NCI-H187 treated with DMSO at 0.1 percent for 48 hours (cell line): ENCODE measurements around the gene LRP1B.
"Not testable (repeated sequence)": the region's sequence is repeated elsewhere in the genome, so short reads cannot be mapped to it uniquely, and the experiment has no call there.

Experiments
- DNase-seq: peaks from one replicate; lab custom pipeline; 2025; lab: John Stamatoyannopoulos, UW

The LRP1B gene

DNA sequence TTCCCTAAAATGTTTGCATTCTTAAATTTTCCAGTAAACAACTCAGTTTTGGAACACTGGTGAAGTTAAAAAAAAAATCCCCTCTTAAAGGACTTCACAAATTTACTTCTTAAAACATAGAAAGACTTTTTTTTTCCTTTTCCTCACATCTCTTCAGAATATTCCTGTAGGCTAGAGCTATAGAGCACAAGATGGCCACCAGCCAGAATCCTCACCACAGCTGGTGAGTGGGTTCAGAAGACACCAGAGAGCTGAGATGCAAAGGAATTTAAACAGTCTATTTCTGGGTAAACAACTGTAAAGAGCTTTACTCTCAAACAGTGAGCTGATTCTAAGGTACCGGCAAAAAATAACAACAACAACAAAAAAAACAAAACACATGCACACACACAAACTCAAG, 252.8 kb downstream of the LRP1B start:
- DNase-seq = no peak

DNA sequence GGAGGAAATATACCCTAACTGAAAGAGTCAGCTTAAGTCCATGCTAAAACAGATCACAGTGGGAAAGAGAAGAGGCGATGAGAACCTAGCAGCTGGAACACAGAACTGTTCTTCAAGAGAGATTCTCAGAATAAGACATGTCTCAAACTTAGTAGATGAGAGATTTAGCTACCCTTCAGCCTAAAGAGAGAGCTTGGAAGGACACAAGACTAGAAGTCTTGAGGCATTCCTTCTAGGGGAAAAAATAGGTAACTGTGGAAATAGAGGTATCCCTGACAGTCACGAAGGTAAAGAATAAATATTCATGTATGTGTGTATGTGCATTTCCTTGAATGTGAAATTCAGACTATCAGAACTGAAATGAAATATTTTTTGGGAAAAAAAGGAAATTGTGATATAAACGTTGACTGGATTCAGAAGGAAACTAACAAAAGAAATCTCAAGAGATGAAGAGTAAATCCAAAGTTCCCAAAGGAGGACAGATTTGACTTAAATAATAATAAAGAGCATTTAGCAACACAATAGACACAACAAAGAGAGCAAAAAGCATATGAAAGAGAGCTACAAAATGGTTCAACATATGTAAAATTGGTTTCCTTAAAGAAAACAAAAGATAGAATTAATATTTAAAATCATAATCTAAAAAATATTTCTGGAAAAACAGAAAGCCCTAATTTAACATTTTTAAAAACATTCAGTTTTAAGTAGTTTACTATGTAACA, 258.7 kb downstream of the LRP1B start:
- no peak for DNase-seq

DNA sequence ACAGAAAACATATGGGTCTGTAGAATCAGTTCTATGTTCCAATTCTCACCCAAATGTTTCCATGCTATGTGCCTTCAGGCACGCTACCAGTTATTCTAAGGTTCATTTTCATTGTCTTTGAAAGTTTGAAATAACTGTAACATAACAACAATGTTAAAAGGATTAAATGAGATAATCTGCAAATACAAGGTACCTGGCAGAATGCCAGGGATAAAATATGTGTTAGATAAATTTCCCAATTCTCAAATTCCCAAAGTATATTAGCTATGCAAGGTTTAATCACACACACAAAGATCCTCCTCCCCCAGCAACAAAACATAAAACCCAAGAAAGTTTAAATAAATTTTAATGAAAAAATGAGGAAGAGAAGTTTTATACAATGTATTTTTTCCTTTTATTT, 261.2 kb downstream of the LRP1B start:
- DNase-seq = no peak

DNA sequence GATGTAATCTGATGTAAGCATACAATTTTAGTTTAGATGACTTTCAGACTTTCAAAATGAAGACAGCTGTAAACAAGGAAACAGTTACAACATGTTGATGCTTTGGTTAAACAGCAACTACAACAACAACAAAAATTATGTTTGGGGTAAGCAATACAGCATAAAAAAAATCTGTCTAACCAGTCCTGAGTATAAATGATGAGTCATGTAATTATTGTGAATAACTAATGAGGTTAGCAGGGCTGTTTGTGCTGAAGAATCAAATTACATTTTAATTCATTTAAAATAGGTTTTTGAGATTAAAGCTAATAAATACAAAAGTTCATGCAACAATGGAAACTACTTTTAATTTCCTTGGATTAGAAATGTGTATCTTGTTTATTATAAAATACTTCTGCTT, 266.9 kb downstream of the LRP1B start:
- no peak for DNase-seq

DNA sequence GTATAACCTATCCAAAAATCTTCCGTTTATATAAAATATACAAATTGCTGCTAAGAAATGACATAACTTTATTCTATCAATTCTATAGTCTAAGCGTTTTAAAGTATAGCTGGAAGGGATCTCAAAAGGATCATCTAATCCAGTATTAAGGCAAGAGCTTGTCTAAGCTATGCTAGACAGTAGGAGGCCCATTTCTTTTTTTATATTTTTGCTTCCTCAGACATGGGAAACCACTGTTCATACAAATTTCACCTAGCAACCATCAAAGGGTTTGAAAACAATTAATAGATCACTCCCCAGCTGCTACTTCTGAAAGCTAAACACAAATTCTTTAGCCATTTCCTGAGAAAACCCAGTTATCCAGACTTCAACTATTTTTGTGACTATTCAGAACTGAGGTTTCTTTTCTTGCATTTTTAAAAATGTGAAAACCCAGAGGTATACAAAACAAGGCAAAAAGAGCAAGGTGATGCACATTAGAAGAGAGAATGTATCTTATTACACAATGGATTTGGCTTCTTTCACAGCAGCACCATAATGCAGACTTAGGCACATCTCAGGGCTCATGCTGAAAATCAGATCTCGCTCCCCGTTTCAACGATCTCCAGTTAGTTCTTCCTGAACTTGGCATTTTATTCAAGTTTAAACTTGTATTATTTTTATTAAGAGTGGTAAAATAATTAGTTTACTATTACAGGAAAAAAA, 274.4 kb downstream of the LRP1B start:
- no peak for DNase-seq

DNA sequence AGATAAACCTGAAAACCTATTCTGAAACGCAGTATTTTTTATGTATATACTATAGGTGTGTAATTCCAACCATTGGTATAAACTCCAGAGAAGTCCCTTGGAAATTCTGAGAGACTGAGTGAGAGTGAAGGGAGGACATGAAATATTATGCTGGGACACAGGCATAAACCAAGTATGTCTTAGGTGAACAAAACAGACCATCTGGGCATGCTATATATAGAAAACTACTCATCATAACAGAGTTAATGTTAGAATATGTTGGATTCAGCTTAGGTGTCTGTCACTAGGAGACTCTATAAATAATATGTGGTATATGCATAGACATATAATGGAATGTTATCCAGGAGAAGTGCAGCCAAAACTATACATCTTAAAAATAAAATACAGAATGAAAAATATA, 282.6 kb downstream of the LRP1B start:
- DNase-seq = no peak

DNA sequence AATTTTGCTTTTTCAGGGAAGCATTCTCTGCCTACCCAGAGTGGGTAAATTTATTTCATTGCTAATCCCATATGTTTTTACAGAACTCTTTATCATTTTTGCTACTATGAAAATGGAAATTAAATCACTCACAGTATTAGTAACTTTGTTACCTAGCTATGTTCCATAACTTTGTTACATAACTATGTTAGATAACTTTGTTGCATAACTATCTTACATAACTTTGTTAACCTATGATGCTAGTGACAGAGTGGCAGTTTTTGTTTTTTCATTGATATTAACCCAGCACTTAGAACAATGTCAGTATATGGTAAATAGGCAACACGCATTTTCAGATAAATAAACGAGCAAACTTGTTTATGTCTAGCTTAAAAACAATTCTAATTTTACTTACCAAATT, 286.6 kb downstream of the LRP1B start:
- DNase-seq = no peak

DNA sequence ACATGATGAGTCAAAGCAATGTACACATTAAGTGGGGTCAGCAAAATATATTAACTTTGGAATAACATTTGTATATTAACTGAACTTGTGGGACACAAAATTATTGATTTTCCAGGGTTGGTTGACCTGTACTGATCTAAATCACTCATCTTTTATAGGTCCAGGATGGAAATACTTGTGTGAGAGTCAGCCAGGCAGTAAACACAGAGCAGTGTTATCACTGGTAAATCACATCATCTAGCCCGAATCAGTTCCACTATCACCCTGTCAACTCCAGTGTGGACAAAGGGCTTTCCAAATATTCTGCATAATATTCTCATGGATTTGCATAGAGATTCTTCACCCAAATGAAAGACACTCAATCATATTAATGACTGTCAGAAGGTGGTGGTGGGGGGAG, 295.7 kb downstream of the LRP1B start:
- no peak for DNase-seq

DNA sequence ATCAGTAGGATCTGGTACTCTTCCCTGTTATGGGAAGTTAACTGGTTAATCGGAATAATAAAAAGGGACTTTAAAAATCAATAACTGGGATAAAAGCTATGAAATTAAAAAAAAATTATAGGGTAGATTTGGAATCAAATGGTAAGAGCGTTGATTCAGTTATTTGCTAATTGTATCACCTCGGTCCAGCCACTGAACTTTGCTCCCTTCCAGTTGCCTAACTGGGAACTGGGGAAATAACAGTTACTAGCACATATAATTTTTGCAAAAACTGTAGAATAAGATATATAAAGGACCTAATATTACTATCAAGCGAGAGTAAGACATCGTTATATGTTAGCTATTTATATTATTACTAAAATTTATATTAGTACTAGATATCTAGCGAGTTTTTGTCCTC, 302.1 kb downstream of the LRP1B start:
- DNase-seq = no peak

DNA sequence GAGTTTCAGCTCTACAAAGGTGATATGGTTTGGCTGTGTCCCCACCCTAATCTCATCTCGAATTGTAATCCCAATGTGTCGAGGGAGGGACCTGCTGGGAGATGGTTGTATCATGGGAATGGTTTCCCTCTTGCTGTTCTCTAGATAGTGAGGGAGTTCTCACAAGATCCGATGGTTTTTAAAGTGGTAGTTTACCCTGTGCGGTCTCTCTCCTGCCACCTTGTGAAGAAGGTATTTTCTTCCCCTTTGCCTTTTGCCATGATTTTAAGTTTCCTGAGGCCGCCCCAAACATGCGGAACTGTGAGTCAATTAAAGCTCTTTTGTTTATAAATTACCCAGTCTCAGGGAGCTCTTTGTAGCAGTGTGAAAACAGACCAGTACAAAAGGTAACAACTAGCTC, 306.0 kb downstream of the LRP1B start:
- no peak for DNase-seq

DNA sequence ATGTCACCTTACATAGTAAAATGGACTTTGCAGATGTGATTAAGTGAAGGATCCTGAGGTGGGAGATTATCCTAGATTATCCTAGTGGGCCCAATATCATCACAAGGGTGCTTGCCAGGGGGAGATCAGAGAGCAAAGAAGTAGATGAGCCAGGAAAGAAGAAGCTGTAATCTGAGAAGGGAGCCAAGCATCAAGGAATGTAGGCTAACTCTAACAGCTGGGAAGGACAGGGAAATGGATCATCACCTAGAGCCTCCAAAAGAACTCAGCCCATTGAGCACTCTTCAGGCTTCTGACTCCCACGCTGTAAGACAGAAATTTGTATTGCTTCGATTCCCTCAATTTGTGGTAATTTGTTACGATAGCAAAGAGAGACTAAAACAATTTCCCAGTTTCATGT, 309.9 kb downstream of the LRP1B start:
- no peak for DNase-seq

DNA sequence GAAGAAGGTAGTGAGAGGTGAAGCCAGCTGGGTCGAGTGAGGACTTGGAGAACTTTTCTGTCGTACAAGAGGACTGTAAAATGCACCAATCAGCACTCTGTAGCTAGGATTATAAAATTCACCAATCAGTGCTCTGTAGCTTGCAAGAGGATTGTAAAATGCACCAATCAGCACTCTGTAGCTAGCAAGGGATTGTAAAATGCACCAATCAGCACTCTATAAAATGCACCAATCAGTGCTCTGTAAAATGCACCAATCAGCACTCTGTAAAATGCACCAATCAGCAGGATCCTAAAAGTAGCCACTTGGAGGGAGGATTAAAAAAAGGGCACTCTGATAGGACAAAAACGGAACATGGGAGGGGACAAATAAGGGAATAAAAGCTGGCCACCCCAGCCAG, 315.5 kb downstream of the LRP1B start:
- DNase-seq = not testable (repeated sequence)

DNA sequence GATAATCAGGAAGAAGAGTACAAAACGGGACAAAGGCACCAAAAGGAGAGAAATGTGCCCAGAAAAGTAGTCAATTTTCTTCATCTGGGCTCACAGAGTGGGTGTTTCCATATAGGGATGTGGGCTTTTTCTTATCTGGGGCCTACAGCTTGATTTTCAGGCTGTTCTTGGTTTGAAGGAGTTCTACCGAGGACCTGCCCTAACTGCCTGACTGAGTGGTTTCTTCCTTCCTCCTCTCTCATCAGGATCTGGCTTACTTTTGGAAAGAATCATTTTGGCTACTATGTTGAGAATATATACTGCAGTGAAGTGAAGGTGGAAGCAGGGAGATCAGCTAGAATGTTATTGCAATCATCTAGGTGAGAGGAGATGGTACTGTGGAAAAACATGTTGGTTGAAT, 316.7 kb downstream of the LRP1B start:
- no peak for DNase-seq

DNA sequence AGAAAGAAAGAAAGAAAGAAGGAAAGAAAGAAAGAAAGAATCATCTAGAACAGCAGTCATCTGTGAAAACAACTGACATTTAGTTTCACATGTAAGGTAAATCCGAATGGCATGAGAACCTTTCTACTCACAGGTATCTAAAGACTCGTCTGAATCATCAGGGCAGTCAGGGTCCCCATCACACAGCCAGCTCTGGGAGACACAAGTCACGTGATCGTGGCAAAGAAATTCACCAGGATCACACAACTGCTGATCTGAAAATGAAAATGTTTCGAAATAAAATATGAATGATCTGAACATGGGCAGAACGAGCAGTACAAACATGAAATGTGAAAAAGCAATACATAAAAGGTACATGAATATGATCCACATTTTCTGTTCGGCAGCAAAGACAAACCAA, 320.7 kb downstream of the LRP1B start:
- no peak for DNase-seq

DNA sequence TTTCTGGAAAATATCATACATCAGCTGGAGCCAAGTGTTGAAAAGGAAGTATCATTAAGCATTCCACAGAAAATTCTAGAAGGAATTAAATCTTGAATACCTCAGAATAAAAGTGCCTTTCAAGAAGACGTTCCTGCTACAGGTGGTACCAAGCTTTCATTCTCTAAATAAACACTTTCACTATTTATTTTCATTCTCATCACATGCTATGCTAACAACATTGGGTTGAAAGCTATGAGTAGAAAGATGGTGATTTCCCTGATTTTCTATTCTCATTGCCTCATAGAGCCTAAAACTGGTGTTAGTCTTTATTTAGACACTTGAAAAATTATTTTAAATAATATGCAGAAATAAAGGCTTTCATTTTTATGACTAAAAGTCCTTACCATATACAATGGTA, 324.7 kb downstream of the LRP1B start:
- no peak for DNase-seq

DNA sequence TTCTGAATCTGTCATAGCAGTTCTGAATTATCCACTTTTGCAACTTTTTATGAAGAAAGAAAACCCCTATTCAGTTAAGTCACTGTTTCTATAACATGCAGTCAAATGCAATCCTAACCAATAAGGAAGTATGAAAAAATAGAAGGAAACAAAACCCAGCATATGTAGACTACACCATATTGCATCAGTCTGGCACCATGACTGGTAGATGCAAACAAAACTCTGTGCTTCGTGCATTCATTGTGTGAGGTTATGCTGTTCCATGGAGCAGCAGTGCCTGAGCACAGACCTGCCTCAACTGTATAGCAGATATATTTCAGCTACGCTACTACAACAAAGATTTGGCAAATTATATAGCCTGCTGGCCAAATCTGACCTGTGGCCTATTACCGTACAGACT, 325.5 kb downstream of the LRP1B start:
- DNase-seq = no peak

DNA sequence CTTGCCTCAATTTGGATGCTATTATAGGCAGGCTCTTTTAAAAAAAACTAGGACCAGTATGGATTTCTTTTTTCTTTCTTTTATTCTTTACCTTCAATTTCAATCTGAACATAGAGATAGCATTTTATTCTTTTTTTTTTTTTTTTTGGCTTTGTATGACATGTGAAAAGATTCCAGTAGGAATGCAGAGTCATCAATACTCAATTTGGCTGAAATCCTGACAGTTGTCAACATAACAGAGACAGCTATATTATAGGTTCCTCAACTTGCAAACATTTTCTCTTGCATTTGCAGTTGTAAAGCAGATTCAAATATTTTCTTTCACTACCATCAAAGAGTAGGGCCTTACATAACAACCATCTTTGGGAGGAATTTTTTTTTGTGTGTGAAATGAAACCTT, 334.4 kb downstream of the LRP1B start:
- no peak for DNase-seq

DNA sequence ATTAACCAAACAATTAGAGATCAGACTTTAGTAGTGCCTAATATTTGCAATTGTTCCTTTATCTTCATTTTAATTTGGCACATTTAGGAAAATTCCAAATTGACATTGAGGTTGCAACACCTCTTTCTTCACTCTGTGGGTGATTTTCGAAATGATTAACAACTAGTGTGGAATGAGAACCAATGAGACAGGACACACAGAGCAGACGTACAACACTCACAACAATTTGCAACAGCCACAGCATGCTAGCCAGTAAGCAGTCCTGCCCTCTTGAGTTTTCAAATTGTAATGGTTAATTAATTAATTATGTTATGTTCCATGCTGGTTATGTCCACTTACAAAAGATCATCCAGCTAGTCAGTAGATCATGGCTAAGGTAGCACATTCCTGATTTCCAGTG, 339.3 kb downstream of the LRP1B start:
- no peak for DNase-seq

DNA sequence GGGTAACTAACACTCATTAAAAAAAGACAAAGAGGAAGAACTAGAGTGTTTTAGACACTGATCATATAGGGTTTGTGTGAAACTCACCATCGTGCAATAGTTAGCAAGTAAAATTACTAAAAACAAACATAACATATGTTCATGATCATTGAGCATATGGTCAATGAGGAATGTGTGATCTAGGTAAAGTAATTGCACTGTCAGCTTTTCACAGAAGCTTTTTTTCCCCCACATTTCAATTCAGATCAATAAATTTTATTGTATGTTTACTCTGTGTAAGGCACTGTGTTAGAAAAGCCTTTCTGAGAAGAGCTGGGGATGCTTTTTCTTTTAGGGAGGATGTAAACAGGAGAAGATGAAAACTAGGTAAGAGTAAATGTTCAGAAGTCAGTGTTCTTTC, 348.2 kb downstream of the LRP1B start:
- DNase-seq = no peak

DNA sequence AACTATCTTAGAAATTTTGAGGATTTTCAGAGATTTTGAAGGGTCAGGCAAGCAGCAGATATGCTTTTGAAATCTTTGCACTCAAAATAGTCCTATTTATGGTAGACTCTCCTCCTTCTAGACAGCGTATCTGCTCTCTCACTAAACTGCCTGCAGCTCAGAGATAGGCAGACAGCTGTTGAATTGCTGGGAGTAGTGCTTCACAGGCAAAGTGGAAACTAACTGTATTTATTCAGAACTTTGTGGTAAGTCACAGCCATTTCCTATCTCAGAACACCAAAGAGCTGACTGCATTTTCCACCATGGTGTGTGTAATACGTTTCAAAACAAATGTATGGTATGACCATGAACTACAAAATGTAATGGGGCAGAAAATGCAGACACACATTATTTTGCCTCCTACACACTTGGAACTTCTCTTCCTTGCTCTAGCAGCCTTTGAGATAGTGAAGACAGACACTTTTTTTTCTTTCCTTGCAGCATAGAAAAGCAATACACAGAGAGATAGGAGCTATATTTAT, 352.4 kb downstream of the LRP1B start:
- DNase-seq = no peak

DNA sequence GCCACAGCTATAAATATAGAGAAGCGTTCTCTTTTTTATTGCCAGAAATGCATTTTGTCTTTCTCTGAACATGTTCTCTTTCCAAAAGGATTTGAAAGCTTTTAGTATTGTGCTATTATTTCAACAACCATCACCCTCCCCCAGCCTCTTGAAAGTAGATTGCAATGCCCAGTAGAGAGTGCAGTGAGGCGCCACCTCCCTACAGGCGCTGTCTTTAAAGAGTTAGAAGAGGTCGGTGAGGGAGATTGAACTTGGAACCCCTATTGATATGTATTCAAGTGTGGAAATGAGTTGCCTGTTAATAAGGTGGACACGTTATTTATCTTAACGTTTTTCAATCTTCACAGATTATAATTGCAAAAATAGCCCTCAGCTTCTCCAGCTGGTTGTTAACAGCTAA, 360.3 kb downstream of the LRP1B start:
- no peak for DNase-seq

DNA sequence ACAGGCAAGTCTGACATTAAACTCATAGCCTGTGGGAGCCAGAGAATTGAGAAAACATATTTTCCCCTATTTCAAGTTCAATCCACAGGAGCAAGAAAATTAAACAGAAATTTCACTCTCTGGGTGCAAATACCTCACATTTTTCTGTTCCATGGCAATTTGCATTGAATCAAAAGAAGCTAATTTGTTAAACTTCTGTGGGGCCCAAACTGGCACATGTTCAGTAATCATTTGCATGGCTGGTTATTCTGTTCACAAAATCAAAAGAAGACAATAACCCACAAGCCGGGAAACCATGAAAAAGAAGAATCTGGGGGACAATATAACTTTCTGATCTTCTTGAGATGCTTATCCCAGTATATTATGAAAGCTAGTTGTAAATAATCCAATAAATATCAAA, 363.1 kb downstream of the LRP1B start:
- no peak for DNase-seq

DNA sequence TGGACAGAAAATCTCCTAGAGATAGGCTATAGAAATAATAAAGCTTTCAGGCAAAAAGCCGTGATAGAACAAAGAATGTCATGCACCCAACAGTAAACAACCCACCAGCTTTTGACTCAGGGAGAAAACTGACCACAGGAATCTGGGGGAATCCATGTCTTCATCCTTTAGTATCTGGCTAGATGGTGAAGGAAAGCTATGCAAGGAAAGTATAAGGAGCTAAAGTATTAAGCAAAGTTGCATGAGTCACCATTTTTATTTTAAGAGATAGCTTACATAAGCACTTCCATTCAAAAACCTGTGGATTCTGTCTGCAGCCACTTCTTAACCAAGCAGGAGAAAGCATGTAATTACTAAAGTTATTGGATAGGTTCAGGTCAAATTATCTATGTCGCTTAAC, 363.8 kb downstream of the LRP1B start:
- DNase-seq = no peak

DNA sequence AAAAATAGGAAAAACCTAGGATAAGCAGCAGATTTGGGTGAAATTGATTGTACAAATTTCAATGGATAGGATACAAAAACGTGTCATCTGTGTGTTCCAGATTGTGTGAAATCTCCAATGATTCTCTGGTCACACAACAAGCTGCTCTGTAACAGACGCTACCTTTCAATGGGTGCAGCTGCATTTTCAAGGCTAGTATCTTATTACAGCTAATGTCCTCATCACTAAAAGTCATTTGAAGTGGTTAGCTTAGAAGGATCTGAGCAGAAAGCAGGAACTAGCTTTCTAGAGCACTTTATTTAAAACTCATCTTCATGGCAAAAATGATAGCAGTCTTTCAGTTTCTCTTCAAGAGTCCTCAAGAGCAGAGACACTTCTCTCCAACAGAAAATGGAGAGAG, 364.6 kb downstream of the LRP1B start:
- DNase-seq = peak; percentile 19
